ENCODE measurements around the gene CHIC1. TPM values are rescaled to one million over a fixed set of nuclear protein-coding genes. Genes with fewer than 3 reads are reported as not detected.
A peak's percentile ranks its signal among the peaks of the same experiment; 100 is the strongest.
"Not testable (repeated sequence)": the region's sequence is repeated elsewhere in the genome, so short reads cannot be mapped to it uniquely, and the experiment has no call there.

CHIC1 gene
- total RNA-seq, 1 experiment from 2014 or later, result 9.4 TPM

GRCh38 chrX:73525928-73526690, 36.9 kb upstream of the CHIC1 start:
- TF ChIP-seq HMGA2 (CRISPR knock-in tag; IDR thresholded peaks at IDR 0.05) (no peak), FOXJ3 (CRISPR knock-in tag; IDR thresholded peaks at IDR 0.05; ENCODE audit: borderline replicate concordance) (no peak), TCF7 (CRISPR knock-in tag; IDR thresholded peaks at IDR 0.05; ENCODE audit: low read depth) (no peak), ZNF263 (CRISPR knock-in tag; IDR thresholded peaks at IDR 0.05; ENCODE audit: low read depth) (no peak), MAX (CRISPR knock-in tag; IDR thresholded peaks at IDR 0.05) (no peak), ZNF219 (CRISPR knock-in tag; IDR thresholded peaks at IDR 0.05; ENCODE audit: borderline replicate concordance) (no peak), CTCF (IDR thresholded peaks at IDR 0.05) (no peak)
- peak overlapping the region; percentile 92 for H3K27ac Mint-ChIP-seq
- peaks cover 28% of the 10 kb centered on the region for H3K4me1 Mint-ChIP-seq
- peaks cover 18% of the 10 kb centered on the region; the same call in 1 of the 2 replicates for H3K27me3 Mint-ChIP-seq (ENCODE audit: low read depth)
- peak; percentile 25 for DNase-seq (ENCODE audit: low spot score)
- peaks cover 45% of the 10 kb centered on the region for H3K9me3 Mint-ChIP-seq
- peak; percentile 95 for ATAC-seq
- ChIA-PET POLR2A (no interaction called here), CTCF (no interaction called here)
- peaks cover 55% of the 10 kb centered on the region for H3K36me3 Mint-ChIP-seq
- peak overlapping the region; percentile 46 for H3K4me3 Mint-ChIP-seq

GRCh38 chrX:73531655-73532054, 31.3 kb upstream of the CHIC1 start:
- H3K36me3 Mint-ChIP-seq, result peaks cover 75% of the 10 kb centered on the region
- H3K4me1 Mint-ChIP-seq, result peaks cover 20% of the 10 kb centered on the region
- H3K27me3 Mint-ChIP-seq (ENCODE audit: low read depth), result peaks cover 17% of the 10 kb centered on the region; the same call in 1 of the 2 replicates
- DNase-seq (ENCODE audit: low spot score); CTCF ChIA-PET; ATAC-seq; H3K4me3 Mint-ChIP-seq; H3K27ac Mint-ChIP-seq; POLR2A ChIA-PET: not testable (repeated sequence)
- H3K9me3 Mint-ChIP-seq, result peaks cover 57% of the 10 kb centered on the region

GRCh38 chrX:73556159-73556558, 6.8 kb upstream of the CHIC1 start:
- H3K36me3 Mint-ChIP-seq, result peaks cover 10% of the 10 kb centered on the region
- H3K27me3 Mint-ChIP-seq (ENCODE audit: low read depth), result no peaks in the 10 kb centered on the region
- TF ChIP-seq ELF4 (CRISPR knock-in tag; IDR thresholded peaks at IDR 0.05; ENCODE audit: low read depth) (no peak), NR2C2 (CRISPR knock-in tag; IDR thresholded peaks at IDR 0.05) (no peak), MAX (CRISPR knock-in tag; IDR thresholded peaks at IDR 0.05) (no peak), ZNF396 (CRISPR knock-in tag; IDR thresholded peaks at IDR 0.05; ENCODE audit: borderline replicate concordance) (no peak), TEAD4 (CRISPR knock-in tag; IDR thresholded peaks at IDR 0.05) (no peak), ZNF263 (CRISPR knock-in tag; IDR thresholded peaks at IDR 0.05; ENCODE audit: low read depth) (no peak), USF1 (CRISPR knock-in tag; IDR thresholded peaks at IDR 0.05) (no peak), SMAD3 (CRISPR knock-in tag; IDR thresholded peaks at IDR 0.05; ENCODE audit: borderline replicate concordance) (no peak), PREB (CRISPR knock-in tag; IDR thresholded peaks at IDR 0.05; ENCODE audit: borderline replicate concordance) (no peak)
- peak; percentile 76 for ATAC-seq
- H3K9me3 Mint-ChIP-seq, result peaks cover 11% of the 10 kb centered on the region; the same call in 1 of the 2 replicates
- POLR2A ChIA-PET, result no interaction called here
- H3K4me3 Mint-ChIP-seq, result peak overlapping the region; percentile 35; the same call in 1 of the 2 replicates
- no peak for DNase-seq (ENCODE audit: low spot score)
- peak overlapping the region; percentile 93 for H3K27ac Mint-ChIP-seq
- CTCF ChIA-PET, result no interaction called here
- H3K4me1 Mint-ChIP-seq, result peaks cover 28% of the 10 kb centered on the region
